ENCODE data around the gene CEMIP.

Gene CEMIP

GRCh38 chr15:80892414-80892813, 113.2 kb downstream of the CEMIP start:
- DNase-seq (ENCODE audit: low spot score) = no peak

GRCh38 chr15:80893777-80894176, 114.6 kb downstream of the CEMIP start:
- DNase-seq (ENCODE audit: low spot score) = no peak

GRCh38 chr15:80895091-80895490, 115.9 kb downstream of the CEMIP start:
- DNase-seq (ENCODE audit: low spot score) = no peak

GRCh38 chr15:80895965-80896364, 116.8 kb downstream of the CEMIP start:
- no peak for DNase-seq (ENCODE audit: low spot score)

GRCh38 chr15:80898040-80898439, 118.9 kb downstream of the CEMIP start:
- DNase-seq (ENCODE audit: low spot score) = no peak

- DNase-seq (ENCODE audit: low spot score) = peak; percentile 60
Measured at GRCh38 chr15:80902298-80902801, 123.2 kb downstream of the CEMIP start.

GRCh38 chr15:80904998-80905397, 125.8 kb downstream of the CEMIP start:
- DNase-seq (ENCODE audit: low spot score) = no peak

- no peak for DNase-seq (ENCODE audit: low spot score)
Measured at GRCh38 chr15:80906159-80906766, 127.1 kb downstream of the CEMIP start.

- DNase-seq (ENCODE audit: low spot score) = no peak
Measured at GRCh38 chr15:80911821-80912220, 132.7 kb downstream of the CEMIP start.

GRCh38 chr15:80912673-80913072, 133.5 kb downstream of the CEMIP start:
- no peak for DNase-seq (ENCODE audit: low spot score)

GRCh38 chr15:80913541-80913940, 134.4 kb downstream of the CEMIP start:
- DNase-seq (ENCODE audit: low spot score) = no peak

- DNase-seq (ENCODE audit: low spot score) = no peak
Measured at GRCh38 chr15:80915472-80915871, 136.3 kb downstream of the CEMIP start.

- no peak for DNase-seq (ENCODE audit: low spot score)
Measured at GRCh38 chr15:80916056-80916455, 136.9 kb downstream of the CEMIP start.

GRCh38 chr15:80918196-80918783, 139.1 kb downstream of the CEMIP start:
- no peak for DNase-seq (ENCODE audit: low spot score)

GRCh38 chr15:80920271-80920699, 141.1 kb downstream of the CEMIP start:
- no peak for DNase-seq (ENCODE audit: low spot score)

GRCh38 chr15:80921736-80922410, 142.7 kb downstream of the CEMIP start:
- no peak for DNase-seq (ENCODE audit: low spot score)

- no peak for DNase-seq (ENCODE audit: low spot score)
Measured at GRCh38 chr15:80923668-80924067, 144.5 kb downstream of the CEMIP start.

- DNase-seq (ENCODE audit: low spot score) = no peak
Measured at GRCh38 chr15:80924278-80924677, 145.1 kb downstream of the CEMIP start.

- DNase-seq (ENCODE audit: low spot score) = no peak
Measured at GRCh38 chr15:80925597-80926059, 146.5 kb downstream of the CEMIP start.

GRCh38 chr15:80926126-80926525, 147.0 kb downstream of the CEMIP start:
- DNase-seq (ENCODE audit: low spot score) = no peak

- DNase-seq (ENCODE audit: low spot score) = no peak
Measured at GRCh38 chr15:80929225-80929624, 150.1 kb downstream of the CEMIP start.

- DNase-seq (ENCODE audit: low spot score) = no peak
Measured at GRCh38 chr15:80929689-80930088, 150.5 kb downstream of the CEMIP start.

- DNase-seq (ENCODE audit: low spot score) = no peak
Measured at GRCh38 chr15:80931191-80931590, 152.0 kb downstream of the CEMIP start.

Data from putamen (tissue), 1 donor.